Esophagus squamous epithelium (tissue), 4 donors: ENCODE results near the gene ARPC2.
A peak's percentile ranks its signal among the peaks of the same experiment; 100 is the strongest.

Experiments
- CTCF ChIP-seq, 6 experiments: fragments of 450-650 bp in 4 of 6; fragments of 200-600 bp in 2 of 6; sonication (generic) in 2 of 6; IDR thresholded peaks; one replicate each; pipeline ENCODE4 v1.5.1; 2016 to 2019; ENCODE audit warnings: antibody characterized with exemption in 6 of 6, mild to moderate bottlenecking in 4 of 6, moderate library complexity in 4 of 6
- POLR2A ChIP-seq, 4 donors: fragments of 450-650 bp; IDR thresholded peaks; one replicate each; pipeline ENCODE4 v1.6.1; 2017; ENCODE audit warnings: antibody characterized with exemption in 4 of 4, mild to moderate bottlenecking in 4 of 4, moderate library complexity in 3 of 4

GRCh38 chr2:218168635-218169462, 48.1 kb upstream of the ARPC2 start:
- TF ChIP-seq CTCF (IDR thresholded peaks at IDR 0.05) (peak; percentile 36 to 57 (median 48)), POLR2A (IDR thresholded peaks at IDR 0.05) (no peak)
